DND-41 (cell line): ENCODE data around the gene ZNF234.

Experiments used
- ATAC-seq: fragments of 200-7000 bp; cut with Tn5 transposase; 3 replicates; pipeline ENCODE4 v1.9.1; 2021; ENCODE audit warnings: low read depth; ENCODE audit not compliant: insufficient read depth
- DNase-seq: peaks from one replicate; pipeline ENCODE4 v3.0.0-alpha.2; 2020
- H2AFZ ChIP-seq: 2 replicates; pipeline ENCODE4 v1.6.0; 2012; ENCODE audit warnings: low read depth, low read length
- H3K27ac ChIP-seq: 2 replicates; pipeline ENCODE4 v1.5.1; 2012; ENCODE audit warnings: low read length, inconsistent platforms
- H3K27me3 ChIP-seq: fragments of 200-600 bp; sonication (generic); 2 replicates; pipeline ENCODE4 v1.6.0; 2012; ENCODE audit warnings: low read length, mild to moderate bottlenecking, inconsistent platforms; ENCODE audit not compliant: insufficient read depth, poor library complexity
- H3K36me3 ChIP-seq: 2 replicates; pipeline ENCODE4 v1.5.1; 2012; ENCODE audit warnings: low read length, inconsistent platforms; ENCODE audit not compliant: insufficient read depth
- H3K4me1 ChIP-seq: 2 replicates; pipeline ENCODE4 v1.5.1; 2012; ENCODE audit warnings: mild to moderate bottlenecking, low read length; ENCODE audit not compliant: insufficient read depth
- H3K4me2 ChIP-seq: 2 replicates; pipeline ENCODE4 v1.6.0; 2012; ENCODE audit warnings: mild to moderate bottlenecking, moderate library complexity, low read length, inconsistent platforms; ENCODE audit not compliant: insufficient read depth
- H3K4me3 ChIP-seq, 2 experiments: fragments of 200-600 bp in 1 of 2; shearing (Covaris generic) in 1 of 2; 2 replicates each; pipeline ENCODE4 v1.5.1; 2012 to 2016; ENCODE audit warnings: inconsistent platforms in 2 of 2, low read length in 2 of 2, mild to moderate bottlenecking in 2 of 2, low read depth in 1 of 2, moderate library complexity in 1 of 2
- H3K79me2 ChIP-seq: 2 replicates; pipeline ENCODE4 v1.6.0; 2012; ENCODE audit warnings: low read length, inconsistent platforms; ENCODE audit not compliant: insufficient read depth
- H3K9ac ChIP-seq: 2 replicates; pipeline ENCODE4 v1.6.0; 2012; ENCODE audit warnings: low read depth, mild to moderate bottlenecking, inconsistent platforms, low read length, moderate library complexity
- H3K9me3 ChIP-seq: 2 replicates; pipeline ENCODE4 v1.5.1; 2012; ENCODE audit warnings: low read length, moderate library complexity, mild to moderate bottlenecking, inconsistent platforms; ENCODE audit not compliant: insufficient read depth, severe bottlenecking
- H4K20me1 ChIP-seq: 2 replicates; pipeline ENCODE4 v1.6.0; 2012; ENCODE audit warnings: low read length; ENCODE audit not compliant: insufficient read depth
- EZH2 ChIP-seq: IDR thresholded peaks from 3 replicates; pipeline ENCODE4 v1.6.1; 2012; ENCODE audit warnings: borderline replicate concordance, low read depth, mild to moderate bottlenecking, moderate library complexity, low read length, inconsistent platforms; ENCODE audit not compliant: severe bottlenecking
- TF ChIP-seq, protein P1 (sequence below): IDR thresholded peaks from 2 replicates; pipeline ENCODE4 v1.5.1; 2012; ENCODE audit warnings: borderline replicate concordance, low read length, moderate library complexity, mild to moderate bottlenecking; ENCODE audit not compliant: poor library complexity, severe bottlenecking; ENCODE audit errors: extremely low read depth

Gene ZNF234

DNA sequence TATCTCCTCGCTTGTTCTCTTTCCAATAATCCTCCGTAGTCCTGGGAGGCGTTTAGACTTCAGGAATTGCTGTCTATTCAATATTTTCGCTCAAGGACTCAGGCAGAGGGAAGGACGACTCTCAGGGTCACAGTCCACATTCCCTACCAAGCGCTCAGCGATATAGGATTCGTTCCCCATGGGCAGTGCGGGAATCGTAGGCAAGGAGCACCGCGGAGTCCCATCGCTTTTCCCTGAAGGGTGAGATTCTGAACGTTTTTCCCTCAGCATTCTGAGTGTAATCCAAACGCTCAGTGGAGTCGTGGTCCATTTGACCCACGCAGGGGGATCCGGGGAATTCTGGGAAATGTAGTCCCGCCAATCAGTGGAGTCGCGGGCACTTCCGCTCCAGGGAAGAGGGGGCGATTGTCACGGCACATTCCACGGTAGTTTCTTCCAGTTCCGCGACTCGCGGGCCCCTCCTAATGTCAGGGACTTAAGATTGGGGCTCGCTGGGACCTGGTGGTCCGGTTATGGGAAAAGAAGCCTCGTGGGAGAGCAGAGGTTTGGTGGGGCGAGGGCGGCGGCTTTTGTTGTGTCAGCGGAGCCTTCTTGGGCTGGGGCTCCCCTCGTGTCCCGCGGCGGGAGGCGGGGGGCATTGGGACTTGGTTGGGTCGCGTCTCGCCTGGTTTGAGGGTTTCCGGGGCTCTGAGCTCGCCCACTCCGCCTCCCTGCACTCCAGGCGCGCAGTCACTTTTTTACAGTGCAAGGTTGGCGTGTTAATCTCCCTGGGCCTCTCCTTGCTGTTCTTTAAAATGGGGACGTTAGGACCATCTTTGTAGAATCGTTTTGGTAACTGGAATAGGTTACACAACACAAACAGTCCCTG lies at the start of gene ZNF234:
TSS of gene ZNF234 (plus strand) at position 364 of the 868 bp plus-strand sequence. CDS start 3,079 bp downstream, outside the sequence.
- Histone ChIP-seq H3K27me3 (no peaks in the 10 kb centered on the region), H3K9me3 (no peaks in the 10 kb centered on the region), H3K4me2 (peak within 1 kb of the TSS; percentile 85), H3K4me3 (peak within 1 kb of the TSS; percentile 50 to 73), H3K9ac (peak within 1 kb of the TSS; percentile 76), H3K36me3 (peaks cover 25% of the 10 kb centered on the region), H3K79me2 (peaks cover 26% of the 10 kb centered on the region), H2AFZ (peak within 1 kb of the TSS; percentile 95), H3K4me1 (peaks cover 28% of the 10 kb centered on the region), H4K20me1 (no peaks in the 10 kb centered on the region), H3K27ac (peak within 1 kb of the TSS; percentile 76)
- DNase-seq = peak; percentile 79
- ATAC-seq = peak; percentile 91
- no peak for TF ChIP-seq EZH2
- TF ChIP-seq, protein P1, sequence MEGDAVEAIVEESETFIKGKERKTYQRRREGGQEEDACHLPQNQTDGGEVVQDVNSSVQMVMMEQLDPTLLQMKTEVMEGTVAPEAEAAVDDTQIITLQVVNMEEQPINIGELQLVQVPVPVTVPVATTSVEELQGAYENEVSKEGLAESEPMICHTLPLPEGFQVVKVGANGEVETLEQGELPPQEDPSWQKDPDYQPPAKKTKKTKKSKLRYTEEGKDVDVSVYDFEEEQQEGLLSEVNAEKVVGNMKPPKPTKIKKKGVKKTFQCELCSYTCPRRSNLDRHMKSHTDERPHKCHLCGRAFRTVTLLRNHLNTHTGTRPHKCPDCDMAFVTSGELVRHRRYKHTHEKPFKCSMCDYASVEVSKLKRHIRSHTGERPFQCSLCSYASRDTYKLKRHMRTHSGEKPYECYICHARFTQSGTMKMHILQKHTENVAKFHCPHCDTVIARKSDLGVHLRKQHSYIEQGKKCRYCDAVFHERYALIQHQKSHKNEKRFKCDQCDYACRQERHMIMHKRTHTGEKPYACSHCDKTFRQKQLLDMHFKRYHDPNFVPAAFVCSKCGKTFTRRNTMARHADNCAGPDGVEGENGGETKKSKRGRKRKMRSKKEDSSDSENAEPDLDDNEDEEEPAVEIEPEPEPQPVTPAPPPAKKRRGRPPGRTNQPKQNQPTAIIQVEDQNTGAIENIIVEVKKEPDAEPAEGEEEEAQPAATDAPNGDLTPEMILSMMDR = peak; percentile 37

DNA sequence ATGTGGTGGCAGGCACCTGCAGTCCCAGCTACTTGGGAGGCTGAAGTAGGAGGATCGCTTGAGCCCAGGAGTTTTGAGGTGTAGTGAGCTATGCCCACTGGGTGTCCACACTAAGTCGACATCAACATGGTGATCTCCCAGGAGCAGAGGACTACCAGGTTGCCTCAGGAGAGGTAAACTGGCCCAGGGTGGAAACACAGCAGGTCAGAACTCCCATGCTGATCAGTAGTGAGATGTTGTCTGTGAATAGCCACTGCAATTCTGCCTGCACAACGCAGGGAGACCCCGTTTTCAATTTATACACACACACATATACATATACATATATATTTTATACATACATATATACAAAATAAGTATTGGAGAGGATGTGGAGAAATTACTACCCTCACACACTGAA lies 49.2 kb upstream of the ZNF234 start:
- Histone ChIP-seq H2AFZ (no peak overlapping the region), H3K27me3 (no peaks in the 10 kb centered on the region), H3K9ac (no peak overlapping the region), H3K4me3 (no peak overlapping the region), H4K20me1 (no peaks in the 10 kb centered on the region), H3K27ac (no peak overlapping the region), H3K4me2 (no peak overlapping the region), H3K4me1 (peaks cover 24% of the 10 kb centered on the region), H3K36me3 (peaks cover 13% of the 10 kb centered on the region), H3K79me2 (peaks cover 29% of the 10 kb centered on the region), H3K9me3 (no peaks in the 10 kb centered on the region)
- DNase-seq (no peak), ATAC-seq (no peak)
- TF ChIP-seq, protein P1 = no peak
- TF ChIP-seq EZH2 = no peak

- peak; percentile 91 for DNase-seq
- no peaks in the 10 kb centered on the region for H3K9me3 ChIP-seq
- H3K4me1 ChIP-seq = peaks cover 27% of the 10 kb centered on the region
- H4K20me1 ChIP-seq = no peaks in the 10 kb centered on the region; the same call in 1 of the 2 replicates
- ATAC-seq = peak; percentile 89
- peaks cover 28% of the 10 kb centered on the region for H3K36me3 ChIP-seq
- peak within 1 kb of the TSS; percentile 87 for H3K27ac ChIP-seq
- H3K4me3 ChIP-seq = peak within 1 kb of the TSS; percentile 90
- peak within 1 kb of the TSS; percentile 69 for H3K4me2 ChIP-seq
- TF ChIP-seq, protein P1 = no peak
- TF ChIP-seq EZH2 = no peak
- H2AFZ ChIP-seq = peak within 1 kb of the TSS; percentile 98
- H3K79me2 ChIP-seq = peaks cover 47% of the 10 kb centered on the region
- H3K9ac ChIP-seq = peak within 1 kb of the TSS; percentile 73
- H3K27me3 ChIP-seq = no peaks in the 10 kb centered on the region
Observed at GRCh38 chr19:44093931-44094765, 47.2 kb upstream of the ZNF234 start, which contains the start of gene ZNF224. ZNF224 (plus strand) TSS chr19:44094361; CDS start chr19:44097874, 3,513 bp downstream.
